Suprapubic skin (tissue), 4 donors: ENCODE results near the gene AFF1. TPM values are rescaled to one million over a fixed set of nuclear protein-coding genes. Genes with fewer than 3 reads are reported as not detected.

Source experiments
- DNase-seq, 2 donors: peaks; one replicate each; pipeline ENCODE4 v3.0.0-alpha.2; 2019; ENCODE audit warnings: low spot score in 2 of 2
- H3K27ac ChIP-seq: fragments of 200-600 bp; sonication (generic); one replicate; pipeline ENCODE4 v1.5.1; 2019
- H3K27me3 ChIP-seq: fragments of 200-600 bp; sonication (generic); one replicate; pipeline ENCODE4 v1.5.1; 2019
- H3K36me3 ChIP-seq: fragments of 200-600 bp; sonication (generic); one replicate; pipeline ENCODE4 v1.5.1; 2019
- H3K4me1 ChIP-seq: fragments of 200-600 bp; sonication (generic); one replicate; pipeline ENCODE4 v1.5.1; 2019
- H3K4me3 ChIP-seq: fragments of 200-600 bp; sonication (generic); one replicate; pipeline ENCODE4 v1.5.1; 2019; ENCODE audit warnings: mild to moderate bottlenecking
- H3K9me3 ChIP-seq: fragments of 200-600 bp; sonication (generic); one replicate; pipeline ENCODE4 v1.5.1; 2019
- CTCF ChIP-seq, 2 donors: fragments of 200-600 bp in 1 of 2; fragments of 450-650 bp in 1 of 2; sonication (generic) in 1 of 2; IDR thresholded peaks; one replicate each; pipeline ENCODE4 v1.5.1; 2016 to 2019; ENCODE audit warnings: antibody characterized with exemption in 2 of 2, mild to moderate bottlenecking in 1 of 2, moderate library complexity in 1 of 2
- EP300 ChIP-seq: sonication (generic); formaldehyde crosslinking; IDR thresholded peaks from one replicate; pipeline ENCODE4 v1.6.1; 2017; ENCODE audit warnings: antibody characterized with exemption
- POLR2A ChIP-seq, 2 donors: fragments of 450-650 bp; IDR thresholded peaks; one replicate each; pipeline ENCODE4 v1.6.1; 2017; ENCODE audit warnings: antibody characterized with exemption in 2 of 2, mild to moderate bottlenecking in 2 of 2, moderate library complexity in 2 of 2
- POLR2AphosphoS5 ChIP-seq, 3 donors: sonication (generic); formaldehyde crosslinking; IDR thresholded peaks; one replicate each; pipeline ENCODE4 v1.6.1; 2017; ENCODE audit warnings: antibody characterized with exemption in 3 of 3
- WGBS: methylation state at CpG from one replicate; pipeline ENCODE4 v1.1.5; 2018; 5-methylcytosine and 5-hydroxymethylcytosine counted together
- total RNA-seq, 4 donors: library from RNA; depleted of rRNA; stranded (reverse); fragments of >200 nt; gene quantifications; one replicate each; pipeline ENCODE4 v1.1.0, GENCODE V29; 2016

AFF1 gene
- total RNA-seq, 4 donors from 2014 or later = 67.2 to 175 (median 103) TPM

DNA sequence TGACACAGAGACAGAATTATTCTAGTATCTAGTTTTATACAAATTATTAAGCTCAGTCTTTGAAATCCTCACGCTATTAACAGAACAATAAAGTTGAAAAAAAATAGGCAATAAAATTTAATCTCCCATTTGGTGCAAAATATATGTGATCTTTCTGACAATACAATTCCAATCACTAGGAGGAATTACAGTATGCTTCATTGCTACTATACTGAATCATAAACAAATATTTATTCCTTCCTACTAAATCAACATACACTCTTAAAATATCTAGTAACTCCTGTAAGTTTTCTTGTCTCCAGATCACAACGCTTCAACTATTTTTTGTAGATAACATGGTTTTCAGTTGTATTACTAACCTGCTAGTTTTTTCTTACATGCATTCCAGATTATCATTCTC is 239.9 kb downstream of the AFF1 start:
- H3K4me1 ChIP-seq = no peaks in the 10 kb centered on the region
- H3K27ac ChIP-seq = no peak overlapping the region
- no peaks in the 10 kb centered on the region for H3K9me3 ChIP-seq
- no peak overlapping the region for H3K4me3 ChIP-seq
- 99% methylated on average over 2 of the region's 2 CpGs for WGBS
- TF ChIP-seq CTCF (IDR thresholded peaks at IDR 0.05) = no peak
- TF ChIP-seq POLR2A (IDR thresholded peaks at IDR 0.05) = no peak
- no peak for TF ChIP-seq POLR2AphosphoS5 (IDR thresholded peaks at IDR 0.05)
- TF ChIP-seq EP300 = no peak
- H3K36me3 ChIP-seq = peaks cover 11% of the 10 kb centered on the region
- no peaks in the 10 kb centered on the region for H3K27me3 ChIP-seq
- no peak for DNase-seq

DNA sequence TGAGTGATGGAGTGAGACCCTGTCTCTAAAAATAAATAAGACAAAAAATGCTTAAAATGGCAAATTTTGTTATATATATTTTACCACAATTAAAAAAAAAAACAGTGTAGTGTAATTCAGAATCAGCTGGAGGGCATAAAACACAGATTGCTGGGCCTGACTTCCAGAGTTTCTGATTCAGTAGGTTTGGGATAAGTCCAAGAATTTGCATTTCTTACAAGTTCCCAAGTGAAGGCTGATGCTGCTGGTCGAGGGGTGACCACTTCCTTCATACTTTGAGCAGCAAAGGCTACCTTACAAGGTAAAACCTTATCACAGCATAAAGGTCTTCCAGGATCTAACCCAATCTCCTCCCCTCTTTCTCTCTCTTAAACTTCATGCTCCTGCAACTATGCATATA is 244.9 kb downstream of the AFF1 start:
- Histone ChIP-seq H3K4me3 (no peak overlapping the region), H3K4me1 (no peaks in the 10 kb centered on the region), H3K27ac (no peak overlapping the region), H3K36me3 (no peaks in the 10 kb centered on the region), H3K9me3 (no peaks in the 10 kb centered on the region), H3K27me3 (no peaks in the 10 kb centered on the region)
- TF ChIP-seq POLR2AphosphoS5 (IDR thresholded peaks at IDR 0.05) (no peak), CTCF (IDR thresholded peaks at IDR 0.05) (no peak), POLR2A (IDR thresholded peaks at IDR 0.05) (no peak), EP300 (no peak)
- WGBS = 89% methylated on average over 1 of the region's 1 CpG
- no peak for DNase-seq

DNA sequence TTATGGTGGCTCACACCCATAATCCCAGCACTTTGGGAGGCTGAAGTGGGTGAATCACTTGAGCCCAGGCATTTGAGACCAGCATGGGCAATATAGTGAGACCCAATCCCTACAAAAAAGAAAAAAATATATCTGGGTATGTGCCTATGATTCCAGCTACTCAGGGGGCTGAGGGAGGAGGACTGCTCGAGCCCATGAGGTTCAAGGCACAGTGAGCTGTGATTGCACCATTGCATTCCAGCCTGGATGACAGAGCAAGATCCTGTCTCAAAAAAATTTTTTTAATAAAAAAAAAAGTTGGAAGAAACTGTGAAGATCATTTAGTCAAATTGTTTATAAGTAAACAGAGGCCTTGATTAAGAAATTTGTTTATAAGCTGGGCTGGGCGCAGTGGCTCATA is 246.0 kb downstream of the AFF1 start:
- 96% methylated on average over 2 of the region's 2 CpGs for WGBS
- no peak for TF ChIP-seq CTCF (IDR thresholded peaks at IDR 0.05)
- TF ChIP-seq POLR2AphosphoS5 (IDR thresholded peaks at IDR 0.05) = no peak
- TF ChIP-seq EP300 = no peak
- TF ChIP-seq POLR2A (IDR thresholded peaks at IDR 0.05) = no peak
- H3K27me3 ChIP-seq = no peaks in the 10 kb centered on the region
- H3K36me3 ChIP-seq = no peaks in the 10 kb centered on the region
- no peaks in the 10 kb centered on the region for H3K9me3 ChIP-seq
- H3K27ac ChIP-seq = no peak overlapping the region
- H3K4me3 ChIP-seq = no peak overlapping the region
- DNase-seq = no peak
- H3K4me1 ChIP-seq = no peaks in the 10 kb centered on the region

DNA sequence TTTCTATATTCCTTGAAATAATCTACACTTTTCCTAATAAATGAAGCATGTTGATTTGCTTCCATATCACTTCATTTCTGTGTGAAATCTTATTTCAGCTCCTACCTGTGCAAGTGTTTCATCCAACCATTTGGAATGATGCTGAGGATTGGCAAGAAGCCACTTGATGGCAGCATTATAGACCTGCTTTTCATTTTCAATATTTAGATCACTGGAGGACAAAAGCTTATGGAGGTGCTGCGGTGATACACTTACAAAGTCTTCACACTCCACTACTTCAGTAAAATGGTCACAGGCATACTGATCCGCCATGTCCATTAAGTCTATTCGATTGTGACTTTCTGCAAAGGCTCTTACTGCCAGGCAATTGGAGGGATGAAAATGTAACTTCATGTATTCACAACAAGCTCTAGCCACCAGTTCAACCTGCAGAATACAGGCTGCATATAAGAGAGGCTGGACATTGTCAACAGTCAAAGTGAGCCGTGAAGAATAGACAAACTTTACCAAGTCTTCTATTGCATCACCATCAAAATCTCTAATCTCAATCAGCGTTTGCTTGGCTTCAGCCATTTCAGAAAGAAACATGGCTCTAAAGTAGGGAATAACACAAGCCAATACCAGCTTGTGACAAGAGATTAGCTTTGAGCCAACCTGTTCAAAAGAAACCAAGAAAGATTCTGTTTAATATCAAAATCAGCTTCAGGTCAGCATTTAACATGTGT is 250.5 kb downstream of the AFF1 start:
- TF ChIP-seq POLR2A (IDR thresholded peaks at IDR 0.05) (no peak), POLR2AphosphoS5 (IDR thresholded peaks at IDR 0.05) (no peak), CTCF (IDR thresholded peaks at IDR 0.05) (no peak), EP300 (no peak)
- H3K27ac ChIP-seq = no peak overlapping the region

GRCh38 chr4:87188048-87188447 is 253.2 kb downstream of the AFF1 start:
- no peaks in the 10 kb centered on the region for H3K4me1 ChIP-seq
- WGBS = 53% methylated on average over 2 of the region's 2 CpGs
- no peaks in the 10 kb centered on the region for H3K9me3 ChIP-seq
- TF ChIP-seq CTCF (IDR thresholded peaks at IDR 0.05) (no peak), EP300 (no peak), POLR2AphosphoS5 (IDR thresholded peaks at IDR 0.05) (no peak), POLR2A (IDR thresholded peaks at IDR 0.05) (no peak)
- no peak overlapping the region for H3K27ac ChIP-seq
- no peak overlapping the region for H3K4me3 ChIP-seq
- DNase-seq = no peak
- H3K36me3 ChIP-seq = no peaks in the 10 kb centered on the region
- no peaks in the 10 kb centered on the region for H3K27me3 ChIP-seq

More for the DNA sequence above, 250.5 kb downstream of the AFF1 start:
- H3K4me3 ChIP-seq = no peak overlapping the region
- H3K4me1 ChIP-seq = no peaks in the 10 kb centered on the region
- no peaks in the 10 kb centered on the region for H3K27me3 ChIP-seq
- H3K9me3 ChIP-seq = no peaks in the 10 kb centered on the region
- WGBS = 94% methylated on average over 5 of the region's 5 CpGs
- H3K36me3 ChIP-seq = no peaks in the 10 kb centered on the region
- no peak for DNase-seq
